ENCODE data around the gene PPIA.

- no peak for TF ChIP-seq CTCF (IDR thresholded peaks at IDR 0.05; ENCODE audit: low read length)
- no peak for TF ChIP-seq EZH2 (IDR thresholded peaks at IDR 0.05; ENCODE audit: borderline replicate concordance, low read length)
Observed at GRCh38 chr7:44757739-44758138, 38.7 kb upstream of the PPIA start.

Data from OCI-LY1 (cell line).